HepG2 (cell line): ENCODE measurements around the gene CCNB3. TPM values are rescaled to one million over a fixed set of nuclear protein-coding genes. Genes with fewer than 3 reads are reported as not detected.

Source experiments
- ATAC-seq: fragments of 200-7000 bp; cut with Tn5 transposase; 3 replicates; pipeline ENCODE4 v1.9.1; 2020; ENCODE audit warnings: mild to moderate bottlenecking, moderate library complexity
- BruUV-seq: library from RNA; stranded (reverse); fragments of 400-500 nt; replicated peaks from 2 replicates; lab custom pipeline; 2021; lab: Mats Ljungman, UMichigan
- CTCF ChIA-PET: fragments of 300-600 bp; formaldehyde crosslinking; extraction: SDS; loops from one replicate; lab custom pipeline; 2021; ENCODE audit warnings: low total read pairs, inconsistent platforms, low intra/inter-chr PET ratio; lab: Yijun Ruan, JAX
- POLR2A ChIA-PET: fragments of 350-600 bp; sonication (Branson Sonifier 250); formaldehyde crosslinking; loops from one replicate; lab custom pipeline; 2020; ENCODE audit warnings: antibody characterized with exemption, inconsistent platforms; lab: Yijun Ruan, JAX
- DNase-seq: peaks from one replicate; pipeline ENCODE4 v3.0.0-alpha.2; 2015; ENCODE audit warnings: low spot score
- FAIRE-seq: peaks from 3 replicates; lab custom pipeline; 2011; peaks lifted over from hg19 to GRCh38; lab: Jason Lieb, UNC
- H2AFZ ChIP-seq: one replicate; pipeline ENCODE4 v1.6.1; 2011; ENCODE audit warnings: low read length, inconsistent platforms
- H3K27ac ChIP-seq: fragments of 300-600 bp; 3 replicates; pipeline ENCODE4 v1.8.0; 2011; ENCODE audit warnings: mixed run types, mild to moderate bottlenecking, mixed read lengths, low read length, inconsistent platforms; ENCODE audit not compliant: insufficient read depth; ENCODE audit errors: extremely low read length
- H3K27me3 ChIP-seq, 2 experiments: fragments of 200-600 bp in 1 of 2; 2 replicates in 1 of 2; 3 replicates in 1 of 2; pipeline versions ENCODE4 v1.6.0 to v1.8.0; 2011; ENCODE audit warnings: low read length in 2 of 2, mild to moderate bottlenecking in 2 of 2, moderate library complexity in 2 of 2, inconsistent platforms in 1 of 2; ENCODE audit not compliant: insufficient read depth in 2 of 2, control insufficient read depth in 1 of 2
- H3K36me3 ChIP-seq, 2 experiments: fragments of 200-600 bp in 1 of 2; replicated peaks in 1 of 2; 2 replicates in 1 of 2; 3 replicates in 1 of 2; pipeline versions ENCODE4 v1.5.1 to v1.8.0; 2011; ENCODE audit warnings: low read length in 2 of 2, inconsistent platforms in 1 of 2; ENCODE audit not compliant: insufficient read depth in 2 of 2, control insufficient read depth in 1 of 2
- H3K4me1 ChIP-seq: 2 replicates; pipeline ENCODE4 v1.5.1; 2012; ENCODE audit warnings: low read length, inconsistent platforms; ENCODE audit not compliant: insufficient read depth
- H3K4me2 ChIP-seq: 2 replicates; pipeline ENCODE4 v1.6.0; 2011; ENCODE audit warnings: low read depth, low read length, inconsistent platforms
- H3K4me3 ChIP-seq, 3 experiments: fragments of 200-600 bp in 1 of 3; sonication (generic), shearing (Covaris generic) in 1 of 3; replicated peaks in 1 of 3; 2 replicates each; pipeline ENCODE4 v1.5.1; 2011 to 2016; ENCODE audit warnings: low read length in 3 of 3, inconsistent platforms in 2 of 3, low read depth in 2 of 3, mild to moderate bottlenecking in 2 of 3, control low read depth in 1 of 3, mixed read lengths in 1 of 3; ENCODE audit not compliant: insufficient read depth in 1 of 3
- H3K79me2 ChIP-seq: one replicate; pipeline ENCODE4 v1.6.1; 2011; ENCODE audit warnings: low read length, inconsistent platforms; ENCODE audit not compliant: insufficient read depth
- H3K9ac ChIP-seq: 2 replicates; pipeline ENCODE4 v1.6.0; 2011; ENCODE audit warnings: mild to moderate bottlenecking, low read depth, low read length, inconsistent platforms; ENCODE audit not compliant: insufficient read depth
- H3K9me3 ChIP-seq: 2 replicates; pipeline ENCODE4 v1.5.1; 2012; ENCODE audit warnings: mild to moderate bottlenecking, low read length
- H4K20me1 ChIP-seq: 2 replicates; pipeline ENCODE4 v1.6.0; 2011; ENCODE audit warnings: inconsistent platforms, mild to moderate bottlenecking, low read length, moderate library complexity; ENCODE audit not compliant: insufficient read depth
- DNMT3B ChIP-seq: conservative IDR thresholded peaks from 2 replicates; pipeline ENCODE4 v1.6.1; 2016; ENCODE audit warnings: missing biosample characterization, control low read depth
- E2F2 ChIP-seq: sonication (generic); formaldehyde crosslinking; IDR thresholded peaks from 2 replicates; pipeline ENCODE4 v1.4.0; 2020; ENCODE audit warnings: missing genetic modification reagents, borderline replicate concordance
- EP300 ChIP-seq, 3 experiments: sonication (generic) in 1 of 3; formaldehyde crosslinking in 1 of 3; IDR thresholded peaks; 2 replicates each; pipeline versions ENCODE4 v1.5.1 to v1.6.1; 2011 to 2020; ENCODE audit warnings: low read depth in 2 of 3, low read length in 2 of 3, borderline replicate concordance in 1 of 3, improper control_type of control experiment in 1 of 3, mild to moderate bottlenecking in 1 of 3, missing genetic modification reagents in 1 of 3, moderate library complexity in 1 of 3
- HMGXB4 ChIP-seq, 2 experiments: sonication (generic) in 1 of 2; formaldehyde crosslinking in 1 of 2; IDR thresholded peaks; 2 replicates each; pipeline versions ENCODE4 v1.4.0 to v1.6.1; 2018 to 2020; ENCODE audit warnings: missing genetic modification reagents in 2 of 2, borderline replicate concordance in 1 of 2, low read depth in 1 of 2, mild to moderate bottlenecking in 1 of 2, missing biosample characterization in 1 of 2
- IRF9 ChIP-seq: sonication (generic); formaldehyde crosslinking; IDR thresholded peaks from 2 replicates; pipeline ENCODE4 v1.8.0; 2022; ENCODE audit warnings: missing genetic modification reagents, mild to moderate bottlenecking, borderline replicate concordance
- MBD4 ChIP-seq: IDR thresholded peaks from 2 replicates; pipeline ENCODE4 v1.6.1; 2012; ENCODE audit warnings: low read length, inconsistent platforms, borderline replicate concordance
- NPAS2 ChIP-seq: sonication (generic); formaldehyde crosslinking; IDR thresholded peaks from 2 replicates; pipeline ENCODE4 v1.8.0; 2022; ENCODE audit warnings: mild to moderate bottlenecking, missing genetic modification reagents, borderline replicate concordance
- PREB ChIP-seq: sonication (generic); formaldehyde crosslinking; IDR thresholded peaks from 2 replicates; pipeline ENCODE4 v1.4.0; 2020; ENCODE audit warnings: missing genetic modification reagents
- RXRA ChIP-seq: sonication (generic); formaldehyde crosslinking; IDR thresholded peaks from 2 replicates; pipeline ENCODE4 v1.5.1; 2020; ENCODE audit warnings: missing genetic modification reagents
- TERF1 ChIP-seq: sonication (generic); formaldehyde crosslinking; IDR thresholded peaks from 2 replicates; pipeline ENCODE4 v1.8.0; 2022; ENCODE audit warnings: mild to moderate bottlenecking, missing genetic modification reagents, moderate library complexity
- YEATS2 ChIP-seq: sonication (generic); formaldehyde crosslinking; IDR thresholded peaks from 2 replicates; pipeline ENCODE4 v1.4.0; 2020; ENCODE audit warnings: missing genetic modification reagents, borderline replicate concordance
- ZNF136 ChIP-seq: sonication (generic); formaldehyde crosslinking; IDR thresholded peaks from 2 replicates; pipeline ENCODE4 v1.8.1; 2022; ENCODE audit warnings: low read depth, mild to moderate bottlenecking, moderate library complexity, missing genetic modification reagents
- ZNF260 ChIP-seq: sonication (generic); formaldehyde crosslinking; IDR thresholded peaks from 2 replicates; pipeline ENCODE4 v1.4.0; 2020; ENCODE audit warnings: missing genetic modification reagents, low read depth, mild to moderate bottlenecking, borderline replicate concordance
- ZNF34 ChIP-seq: sonication (generic); formaldehyde crosslinking; IDR thresholded peaks from 2 replicates; pipeline ENCODE4 v1.4.0; 2020; ENCODE audit warnings: mild to moderate bottlenecking, missing genetic modification reagents, borderline replicate concordance
- ZNF512 ChIP-seq: sonication (generic); formaldehyde crosslinking; IDR thresholded peaks from 2 replicates; pipeline ENCODE4 v1.4.0; 2020; ENCODE audit warnings: mild to moderate bottlenecking, missing genetic modification reagents
- WGBS: methylation state at CpG from one replicate; pipeline ENCODE4 v1.1.6; 2017; ENCODE audit warnings: low lambda C conversion rate; 5-methylcytosine and 5-hydroxymethylcytosine counted together
- in situ Hi-C: cut with HindIII; loops from 2 replicates; pipeline ENCODE4 v1.10.0; 2017; ENCODE audit warnings: low pct_unique_long_range_greater_than_20kb; ENCODE audit not compliant: extremely low pct_ligation_motif_present
- intact Hi-C: fragments of 100-400 bp; cut with micrococcal nuclease; formaldehyde crosslinking; loops from one replicate; pipeline ENCODE4 v1.10.0; 2022; ENCODE audit not compliant: unreplicated experiment
- polyA plus RNA-seq, 8 experiments: library from polyadenylated mRNA; depleted of rRNA in 3 of 8; stranded (reverse) in 7 of 8; unstranded in 1 of 8; fragments of >200 nt; fragmentation: Illumina TruSeq in 4 of 8; extraction: Trizol in 4 of 8; gene quantifications; 2 replicates each; pipeline versions ENCODE4 v1.2.1 to v1.2.3, GENCODE V29; 2011 to 2016; ENCODE audit warnings: low read depth in 4 of 8, missing spikeins in 1 of 8, mixed read lengths in 1 of 8; ENCODE audit not compliant: insufficient read depth in 1 of 8
- total RNA-seq, 5 experiments: library from RNA; depleted of rRNA; stranded (reverse); fragments of >200 nt; fragmentation: Illumina TruSeq; extraction: Trizol; gene quantifications; 2 replicates each; pipeline ENCODE4 v1.2.3, GENCODE V29; 2016; ENCODE audit warnings: low read depth in 1 of 5

The CCNB3 gene
- total and polyA plus RNA-seq, 2 of the 13 experiments (the other 11 are each of a cell fraction or from before 2014, with no cell fraction given), result 0.04 to 0.07 TPM

GRCh38 chrX:50202539-50202938 is 2.0 kb upstream of the CCNB3 start:
- Histone ChIP-seq H3K27ac (no peak overlapping the region), H3K36me3 (no peaks in the 10 kb centered on the region), H3K27me3 (no peaks in the 10 kb centered on the region), H4K20me1 (no peaks in the 10 kb centered on the region), H2AFZ (no peak overlapping the region), H3K4me2 (no peak overlapping the region), H3K4me1 (peaks cover 16% of the 10 kb centered on the region), H3K79me2 (no peaks in the 10 kb centered on the region), H3K4me3 (no peak overlapping the region), H3K9ac (no peak overlapping the region), H3K9me3 (no peaks in the 10 kb centered on the region)
- no peak for ATAC-seq
- intact Hi-C loops (loop anchor here (5.0 kb wide), 1 partner anchor 285 kb away; no protein-coding TSS in a partner anchor), in situ Hi-C loops (loop anchor here (5.0 kb wide), 1 partner anchor 95 kb away; no protein-coding TSS in a partner anchor)
- ChIA-PET POLR2A (no interaction called here), CTCF (interaction anchor here (3.6 kb wide), 1 partner anchor 102 kb away, joined by 45 read pairs; no protein-coding TSS in a partner anchor)
- TF ChIP-seq E2F2 (no peak), PREB (CRISPR knock-in tag) (no peak), ZNF512 (CRISPR knock-in tag) (no peak), YEATS2 (no peak), EP300 (IDR thresholded peaks at IDR 0.05; ENCODE audit: low read depth in 2 of 2, low read length in 2 of 2) (no peak), EP300 (CRISPR knock-in tag; IDR thresholded peaks at IDR 0.05; ENCODE audit: borderline replicate concordance) (no peak), ZNF260 (CRISPR knock-in tag) (no peak), ZNF34 (CRISPR knock-in tag) (no peak), DNMT3B (CRISPR knock-in tag) (no peak), NPAS2 (CRISPR knock-in tag) (no peak), HMGXB4 (CRISPR knock-in tag; IDR thresholded peaks at IDR 0.05; ENCODE audit: borderline replicate concordance in 1 of 2, low read depth in 1 of 2) (no peak), IRF9 (CRISPR knock-in tag) (no peak), TERF1 (CRISPR knock-in tag) (no peak), RXRA (CRISPR knock-in tag) (no peak), MBD4 (no peak), ZNF136 (CRISPR knock-in tag) (no peak)
- DNase-seq, result no peak
- no peak for FAIRE-seq
- BruUV-seq, result no TSS peak
- 60% methylated on average over 3 of the region's 3 CpGs for WGBS
